GM19239 (cell line): Measurements from ENCODE around the gene B4GALT5.
"Not testable (repeated sequence)": the region's sequence is repeated elsewhere in the genome, so short reads cannot be mapped to it uniquely, and the experiment has no call there.

ENCODE experiments used
- DNase-seq: peaks from one replicate; pipeline ENCODE4 v3.0.0; 2011; ENCODE audit warnings: low spot score; ENCODE audit not compliant: insufficient read length
- FAIRE-seq: peaks from 2 replicates; lab custom pipeline; 2011; peaks lifted over from hg19 to GRCh38; lab: Jason Lieb, UNC

B4GALT5 gene

GRCh38 chr20:49615401-49616153 is 98.1 kb downstream of the B4GALT5 start:
- FAIRE-seq (no peak), DNase-seq (no peak)

GRCh38 chr20:49615051-49615400 is 98.7 kb downstream of the B4GALT5 start:
- FAIRE-seq, DNase-seq: not testable (repeated sequence)

GRCh38 chr20:49614338-49615050 is 99.2 kb downstream of the B4GALT5 start:
- DNase-seq (no peak), FAIRE-seq (no peak)

DNA sequence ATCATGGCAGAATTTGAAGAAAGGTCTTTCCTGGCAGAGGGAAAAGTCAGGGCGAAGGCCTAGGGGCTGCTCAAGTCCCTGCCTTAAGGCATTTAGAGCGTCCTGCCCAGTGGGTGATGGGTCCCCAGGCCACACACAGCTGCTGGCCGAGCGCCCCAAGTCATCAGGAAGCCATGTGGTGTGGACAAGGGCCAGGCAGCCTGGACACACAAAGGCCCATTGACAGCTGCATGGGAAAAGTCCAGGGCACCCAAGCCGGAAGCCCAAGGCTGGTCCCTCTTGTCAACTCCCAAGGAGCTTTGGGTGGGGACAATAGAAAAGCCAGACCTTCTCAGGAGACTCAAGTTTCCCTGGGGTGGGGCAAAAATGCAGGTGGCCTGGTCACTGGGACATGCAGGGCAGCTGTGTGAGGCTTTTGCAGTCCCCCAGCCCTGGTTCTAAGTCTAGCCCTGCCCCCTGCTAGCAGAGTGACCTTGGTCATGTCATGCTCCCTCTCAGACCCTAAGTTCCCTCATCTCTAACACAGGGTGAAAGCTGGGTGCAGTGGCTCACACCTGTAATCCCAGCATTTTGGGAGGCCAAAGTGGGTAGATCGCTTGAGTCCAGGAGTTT is 101.4 kb downstream of the B4GALT5 start:
- no peak for FAIRE-seq
- DNase-seq: no peak

DNA sequence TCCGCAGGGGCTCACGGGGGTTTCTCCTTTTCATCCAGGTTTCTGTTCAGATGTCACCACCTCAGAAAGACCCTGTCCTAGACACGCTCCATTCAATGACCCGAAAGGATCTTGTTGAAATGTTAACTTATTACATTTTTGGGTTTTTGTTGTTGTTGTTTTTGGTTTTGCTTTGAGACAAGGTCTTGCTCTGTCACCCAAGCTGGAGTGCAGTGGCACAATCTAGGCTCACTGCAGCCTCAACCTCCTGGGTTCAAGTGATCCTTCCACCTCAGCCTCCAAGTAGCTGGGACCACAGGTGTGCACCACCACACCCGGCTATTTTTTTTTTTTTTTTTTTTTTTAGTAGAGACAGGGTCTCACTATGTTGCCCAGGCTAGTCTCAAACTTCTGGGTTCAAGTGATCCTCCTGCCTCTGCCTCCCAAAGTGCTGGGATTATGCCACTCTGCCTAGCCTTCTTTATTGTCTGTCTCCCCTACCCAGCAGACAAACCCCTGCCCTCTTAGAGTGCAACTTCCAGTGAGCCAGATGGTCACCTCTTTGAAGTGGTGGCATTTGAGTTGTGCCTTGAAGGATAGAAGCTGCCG is 102.0 kb downstream of the B4GALT5 start:
- FAIRE-seq, DNase-seq: not testable (repeated sequence)

- DNase-seq: peak; percentile 74
- FAIRE-seq: no peak
Observed at GRCh38 chr20:49610691-49611538, 102.8 kb downstream of the B4GALT5 start.

DNA sequence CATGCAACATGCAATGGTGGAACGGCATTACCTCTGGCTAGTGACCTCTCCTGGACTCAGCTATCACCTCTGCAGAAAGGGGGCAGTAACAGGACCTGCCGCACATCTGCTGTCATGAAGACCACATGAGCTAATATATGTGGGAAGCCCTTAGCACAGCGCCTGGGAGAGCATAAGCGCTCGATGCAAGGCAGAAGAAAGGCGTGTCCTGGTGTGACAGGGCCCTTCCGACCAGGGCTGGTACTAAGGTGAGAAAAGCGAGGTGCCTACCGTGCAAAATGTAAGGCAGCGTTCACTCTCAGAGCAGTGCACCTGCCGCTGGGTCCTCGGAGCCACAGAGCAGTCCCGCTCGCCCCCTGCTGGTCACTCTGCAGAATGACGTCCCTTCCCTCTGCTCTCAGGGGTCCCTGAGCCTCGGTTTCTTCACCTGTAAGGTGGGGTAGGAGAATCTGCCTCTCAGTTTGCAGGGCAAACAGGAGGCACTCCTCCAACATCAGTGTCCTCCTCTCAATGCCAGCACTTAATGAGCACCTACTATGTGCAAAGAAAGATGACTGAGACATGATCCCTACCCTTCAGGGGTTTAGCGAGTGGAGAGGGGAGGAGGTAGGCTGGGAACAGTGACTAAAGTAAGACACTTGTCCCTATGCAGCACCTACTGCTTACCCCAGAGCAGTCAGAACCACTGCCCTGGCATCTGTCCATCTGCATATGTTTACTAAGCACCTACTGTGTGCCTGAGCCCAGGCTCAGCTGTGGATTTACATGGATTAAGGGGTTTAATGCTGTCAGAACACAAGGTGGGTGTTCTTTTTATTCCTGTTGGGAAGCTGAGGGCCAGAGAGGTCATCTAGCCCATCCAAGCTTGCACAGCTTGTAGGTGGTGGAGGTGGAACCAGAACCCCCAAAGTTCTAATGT is 104.7 kb downstream of the B4GALT5 start:
- FAIRE-seq: peak; percentile 78
- peak; percentile 63 for DNase-seq

DNA sequence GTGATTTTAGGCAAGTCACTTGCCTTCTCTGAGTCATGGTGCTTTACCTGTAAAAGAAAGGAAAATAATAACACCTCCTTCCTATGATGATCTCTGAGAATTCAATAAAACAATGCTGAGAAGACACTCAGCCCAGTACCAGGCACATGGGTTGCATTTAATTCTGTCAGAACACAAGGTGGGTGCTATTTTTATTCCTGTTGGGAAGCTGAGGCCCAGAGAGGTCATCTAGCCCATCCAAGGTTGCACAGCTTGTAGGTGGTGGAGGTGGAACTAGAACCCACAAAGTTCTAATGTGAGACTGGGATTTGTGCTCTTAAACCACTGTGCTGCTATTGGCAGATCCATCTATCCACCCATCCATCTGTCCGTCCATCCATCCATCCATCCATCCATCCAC is 106.1 kb downstream of the B4GALT5 start:
- DNase-seq (no peak), FAIRE-seq (no peak)

DNA sequence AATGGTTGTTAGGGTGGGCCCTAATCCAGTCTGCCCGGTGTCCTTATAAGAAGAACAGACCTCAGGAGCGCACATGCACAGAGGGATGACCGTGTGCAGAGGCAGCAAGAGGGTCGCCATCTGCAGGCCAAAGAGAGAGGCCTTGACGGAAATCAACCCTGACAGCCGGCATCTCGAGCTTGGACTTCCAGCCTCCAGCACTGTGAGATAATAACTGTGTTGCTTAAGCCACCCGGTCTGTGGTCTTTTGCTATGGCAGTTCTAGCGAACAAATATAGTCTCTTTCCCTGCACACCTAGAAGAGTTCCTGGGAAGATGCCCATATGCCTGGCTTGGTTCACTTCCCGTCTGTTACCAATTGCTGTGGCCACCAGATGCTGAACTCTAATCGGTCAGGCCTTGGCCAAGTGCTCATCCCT is 110.5 kb downstream of the B4GALT5 start:
- DNase-seq: no peak
- no peak for FAIRE-seq

GRCh38 chr20:49602345-49603208 is 111.1 kb downstream of the B4GALT5 start:
- FAIRE-seq: no peak
- no peak for DNase-seq

- FAIRE-seq: no peak
- DNase-seq: no peak
Observed at GRCh38 chr20:49601153-49601924, 112.3 kb downstream of the B4GALT5 start.

DNA sequence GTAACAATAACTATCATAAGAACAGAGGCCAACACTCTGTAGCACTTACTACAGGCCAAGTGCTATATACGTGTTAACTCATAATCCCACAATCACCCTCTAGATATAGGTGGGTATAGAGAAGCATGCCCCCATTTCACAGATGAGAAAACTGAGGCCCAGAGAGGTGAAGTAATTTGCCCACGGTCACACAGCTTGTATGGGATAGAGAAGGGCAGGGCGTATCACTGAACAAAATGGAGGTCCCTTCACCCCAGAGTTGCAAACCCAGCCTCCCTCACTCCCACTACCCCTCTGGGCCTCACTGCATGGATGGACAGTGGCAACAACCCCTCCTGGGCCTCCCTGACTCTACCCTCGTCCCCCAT is 113.9 kb downstream of the B4GALT5 start:
- DNase-seq (no peak), FAIRE-seq (no peak)

- DNase-seq (no peak), FAIRE-seq (no peak)
Observed at GRCh38 chr20:49597825-49598395, 115.8 kb downstream of the B4GALT5 start.

DNA sequence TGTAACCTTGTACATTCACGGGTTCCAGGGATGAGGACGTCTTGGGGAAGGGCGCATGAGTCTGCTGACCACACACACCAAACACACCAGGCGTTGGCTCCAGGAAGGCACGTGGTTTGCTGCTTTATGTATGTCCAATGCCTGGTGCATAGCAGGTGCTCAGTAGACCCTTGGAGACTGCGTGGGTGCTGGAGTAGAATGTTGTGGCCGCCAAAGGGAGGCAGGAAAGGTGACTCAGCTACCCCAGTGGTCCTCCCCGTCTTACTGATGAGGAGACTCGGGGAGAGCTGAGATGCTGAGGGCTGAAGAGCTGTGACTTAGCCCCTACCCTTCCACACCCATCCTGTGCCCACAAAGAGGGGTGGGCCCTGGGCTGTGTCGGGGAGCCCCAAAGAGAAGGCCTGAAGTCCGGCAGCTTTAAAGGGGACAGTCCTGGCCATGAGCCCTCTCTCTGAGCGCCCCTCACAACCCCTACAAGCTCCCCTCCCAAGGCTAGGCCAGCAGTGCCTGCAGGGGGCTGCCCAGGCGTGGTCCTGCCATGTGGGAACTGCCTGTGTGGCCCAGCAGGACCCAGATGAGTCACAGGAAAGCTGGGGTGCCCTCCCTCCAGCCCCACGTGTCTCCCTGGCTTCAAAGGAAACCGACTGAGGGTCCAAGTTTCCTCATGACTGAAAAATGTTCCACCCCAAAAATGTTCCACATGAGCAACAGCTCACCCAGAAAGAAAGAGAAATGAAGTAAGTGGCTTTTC is 117.7 kb downstream of the B4GALT5 start:
- DNase-seq: no peak
- FAIRE-seq: no peak

DNA sequence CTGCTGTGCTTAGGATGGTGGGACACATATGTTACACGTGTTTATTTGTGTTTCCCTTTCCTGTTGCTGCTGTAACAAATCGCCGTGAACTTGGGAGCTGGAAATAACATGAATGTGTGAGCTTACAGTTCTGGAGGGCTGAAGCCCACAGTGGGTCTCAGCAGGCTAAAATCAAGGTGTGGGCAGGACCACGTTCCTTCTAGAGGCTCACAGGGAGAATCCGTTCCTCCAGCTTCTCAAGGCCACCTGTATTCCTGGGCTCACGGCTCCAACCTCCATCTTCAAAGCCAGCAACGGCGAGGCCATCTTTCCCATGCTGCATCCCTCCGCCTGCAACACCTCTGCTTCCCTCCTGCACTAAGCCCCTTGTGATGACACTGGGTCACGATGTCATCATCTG is 118.3 kb downstream of the B4GALT5 start:
- DNase-seq: no peak
- no peak for FAIRE-seq

- no peak for FAIRE-seq
- no peak for DNase-seq
Observed at GRCh38 chr20:49594931-49595315, 118.8 kb downstream of the B4GALT5 start.
